HepG2 (cell line): ENCODE data around the gene PCP4.

Experiments used
- CTCF ChIP-seq: sonication (generic); formaldehyde crosslinking; IDR thresholded peaks from 2 replicates; pipeline ENCODE4 v1.5.0; 2020; ENCODE audit warnings: mild to moderate bottlenecking, missing genetic modification reagents, moderate library complexity
- GPN1 ChIP-seq: sonication (generic); formaldehyde crosslinking; IDR thresholded peaks from 2 replicates; pipeline ENCODE4 v1.5.1; 2020; ENCODE audit warnings: missing genetic modification reagents, borderline replicate concordance
- HIVEP1 ChIP-seq: sonication (generic); formaldehyde crosslinking; IDR thresholded peaks from 2 replicates; pipeline ENCODE4 v1.4.0; 2020; ENCODE audit warnings: mild to moderate bottlenecking, missing genetic modification reagents
- KDM1A ChIP-seq: IDR thresholded peaks from 2 replicates; pipeline ENCODE4 v1.6.1; 2016; ENCODE audit warnings: missing compliant biosample characterization
- KLF9 ChIP-seq: IDR thresholded peaks from 2 replicates; pipeline ENCODE4 v1.6.1; 2016; ENCODE audit warnings: low read depth
- MAFK ChIP-seq, 2 experiments: IDR thresholded peaks in 1 of 2; conservative IDR thresholded peaks in 1 of 2; 2 replicates each; pipeline ENCODE4 v1.6.1; 2011; ENCODE audit warnings: improper control_type of control experiment in 2 of 2, low read length in 2 of 2
- POLR2A ChIP-seq, 2 experiments: IDR thresholded peaks; 2 replicates each; pipeline ENCODE4 v1.6.1; 2011; ENCODE audit warnings: low read depth in 2 of 2, low read length in 2 of 2, mild to moderate bottlenecking in 1 of 2, moderate library complexity in 1 of 2; ENCODE audit not compliant: insufficient read depth in 1 of 2
- SIN3A ChIP-seq: IDR thresholded peaks from 2 replicates; pipeline ENCODE4 v1.6.1; 2011; ENCODE audit warnings: low read depth, mild to moderate bottlenecking, control low read depth, low read length, borderline replicate concordance
- SMAD3 ChIP-seq: sonication (generic); formaldehyde crosslinking; IDR thresholded peaks from 2 replicates; pipeline ENCODE4 v1.4.0; 2020; ENCODE audit warnings: missing genetic modification reagents
- USF2 ChIP-seq, 2 experiments: sonication (generic) in 1 of 2; formaldehyde crosslinking in 1 of 2; IDR thresholded peaks; 2 replicates each; pipeline versions ENCODE4 v1.5.1 to v1.6.1; 2011 to 2020; ENCODE audit warnings: borderline replicate concordance in 1 of 2, low read depth in 1 of 2, low read length in 1 of 2, mild to moderate bottlenecking in 1 of 2, missing genetic modification reagents in 1 of 2, moderate library complexity in 1 of 2
- ZNF891 ChIP-seq: sonication (generic); formaldehyde crosslinking; IDR thresholded peaks from 2 replicates; pipeline ENCODE4 v1.5.0; 2020; ENCODE audit warnings: mild to moderate bottlenecking, missing genetic modification reagents

- TF ChIP-seq CTCF: no peak
- no peak for TF ChIP-seq MAFK (conservative IDR thresholded peaks at IDR 0.05 in 1 of 2, IDR thresholded peaks at IDR 0.05 in 1 of 2; ENCODE audit: low read length in 2 of 2)
- TF ChIP-seq POLR2A (IDR thresholded peaks at IDR 0.05; ENCODE audit: insufficient read depth in 1 of 2, low read depth in 2 of 2, low read length in 2 of 2): no peak
- TF ChIP-seq HIVEP1 (CRISPR knock-in tag): no peak
- TF ChIP-seq SIN3A: no peak
- no peak for TF ChIP-seq SMAD3 (CRISPR knock-in tag)
- TF ChIP-seq USF2 (IDR thresholded peaks at IDR 0.05; ENCODE audit: low read depth, low read length): no peak
- no peak for TF ChIP-seq USF2 (CRISPR knock-in tag; IDR thresholded peaks at IDR 0.05; ENCODE audit: borderline replicate concordance)
- TF ChIP-seq KLF9: no peak
- TF ChIP-seq ZNF891 (CRISPR knock-in tag): no peak
- no peak for TF ChIP-seq KDM1A
- no peak for TF ChIP-seq GPN1 (CRISPR knock-in tag)
Measured at GRCh38 chr21:39840373-39841097, 26.7 kb upstream of the PCP4 start.
